Measurements from ENCODE around the gene ANLN. TPM values are rescaled to one million over a fixed set of nuclear protein-coding genes. Genes with fewer than 3 reads are reported as not detected.

The ANLN gene, protein sequence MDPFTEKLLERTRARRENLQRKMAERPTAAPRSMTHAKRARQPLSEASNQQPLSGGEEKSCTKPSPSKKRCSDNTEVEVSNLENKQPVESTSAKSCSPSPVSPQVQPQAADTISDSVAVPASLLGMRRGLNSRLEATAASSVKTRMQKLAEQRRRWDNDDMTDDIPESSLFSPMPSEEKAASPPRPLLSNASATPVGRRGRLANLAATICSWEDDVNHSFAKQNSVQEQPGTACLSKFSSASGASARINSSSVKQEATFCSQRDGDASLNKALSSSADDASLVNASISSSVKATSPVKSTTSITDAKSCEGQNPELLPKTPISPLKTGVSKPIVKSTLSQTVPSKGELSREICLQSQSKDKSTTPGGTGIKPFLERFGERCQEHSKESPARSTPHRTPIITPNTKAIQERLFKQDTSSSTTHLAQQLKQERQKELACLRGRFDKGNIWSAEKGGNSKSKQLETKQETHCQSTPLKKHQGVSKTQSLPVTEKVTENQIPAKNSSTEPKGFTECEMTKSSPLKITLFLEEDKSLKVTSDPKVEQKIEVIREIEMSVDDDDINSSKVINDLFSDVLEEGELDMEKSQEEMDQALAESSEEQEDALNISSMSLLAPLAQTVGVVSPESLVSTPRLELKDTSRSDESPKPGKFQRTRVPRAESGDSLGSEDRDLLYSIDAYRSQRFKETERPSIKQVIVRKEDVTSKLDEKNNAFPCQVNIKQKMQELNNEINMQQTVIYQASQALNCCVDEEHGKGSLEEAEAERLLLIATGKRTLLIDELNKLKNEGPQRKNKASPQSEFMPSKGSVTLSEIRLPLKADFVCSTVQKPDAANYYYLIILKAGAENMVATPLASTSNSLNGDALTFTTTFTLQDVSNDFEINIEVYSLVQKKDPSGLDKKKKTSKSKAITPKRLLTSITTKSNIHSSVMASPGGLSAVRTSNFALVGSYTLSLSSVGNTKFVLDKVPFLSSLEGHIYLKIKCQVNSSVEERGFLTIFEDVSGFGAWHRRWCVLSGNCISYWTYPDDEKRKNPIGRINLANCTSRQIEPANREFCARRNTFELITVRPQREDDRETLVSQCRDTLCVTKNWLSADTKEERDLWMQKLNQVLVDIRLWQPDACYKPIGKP
- total RNA-seq, result 1.2 TPM
- 0.17 TPM for polyA plus RNA-seq (ENCODE audit: insufficient read depth, low read depth, low replicate concordance)
- long read RNA-seq, donor 1, result 0 reads
- long read RNA-seq, donor 2, result 0 reads
- long read RNA-seq, donor 3, result 0 reads
- long read RNA-seq, donor 4, partial matches to known transcripts, result 0 of 1 reads
- long read RNA-seq, donor 4, other reads (novel, unspliced or antisense), result 0 of 1 reads
- long read RNA-seq, donor 5, result 0 reads
- long read RNA-seq, donor 6, full-length matches to known transcripts, result 1 of 9 reads
- long read RNA-seq, donor 6, partial matches to known transcripts, result 8 of 9 reads
- long read RNA-seq, donor 6, other reads (novel, unspliced or antisense), result 0 of 9 reads
- long read RNA-seq, donor 7, result 0 reads
- long read RNA-seq, donor 8, result 0 reads
- long read RNA-seq, donor 9, full-length matches to known transcripts, result 1 of 1 reads
- long read RNA-seq, donor 9, partial matches to known transcripts, result 0 of 1 reads
- long read RNA-seq, donor 9, other reads (novel, unspliced or antisense), result 0 of 1 reads
- long read RNA-seq, donor 10, partial matches to known transcripts, result 5 of 6 reads
- long read RNA-seq, donor 10, other reads (novel, unspliced or antisense), result 0 of 6 reads

DNA sequence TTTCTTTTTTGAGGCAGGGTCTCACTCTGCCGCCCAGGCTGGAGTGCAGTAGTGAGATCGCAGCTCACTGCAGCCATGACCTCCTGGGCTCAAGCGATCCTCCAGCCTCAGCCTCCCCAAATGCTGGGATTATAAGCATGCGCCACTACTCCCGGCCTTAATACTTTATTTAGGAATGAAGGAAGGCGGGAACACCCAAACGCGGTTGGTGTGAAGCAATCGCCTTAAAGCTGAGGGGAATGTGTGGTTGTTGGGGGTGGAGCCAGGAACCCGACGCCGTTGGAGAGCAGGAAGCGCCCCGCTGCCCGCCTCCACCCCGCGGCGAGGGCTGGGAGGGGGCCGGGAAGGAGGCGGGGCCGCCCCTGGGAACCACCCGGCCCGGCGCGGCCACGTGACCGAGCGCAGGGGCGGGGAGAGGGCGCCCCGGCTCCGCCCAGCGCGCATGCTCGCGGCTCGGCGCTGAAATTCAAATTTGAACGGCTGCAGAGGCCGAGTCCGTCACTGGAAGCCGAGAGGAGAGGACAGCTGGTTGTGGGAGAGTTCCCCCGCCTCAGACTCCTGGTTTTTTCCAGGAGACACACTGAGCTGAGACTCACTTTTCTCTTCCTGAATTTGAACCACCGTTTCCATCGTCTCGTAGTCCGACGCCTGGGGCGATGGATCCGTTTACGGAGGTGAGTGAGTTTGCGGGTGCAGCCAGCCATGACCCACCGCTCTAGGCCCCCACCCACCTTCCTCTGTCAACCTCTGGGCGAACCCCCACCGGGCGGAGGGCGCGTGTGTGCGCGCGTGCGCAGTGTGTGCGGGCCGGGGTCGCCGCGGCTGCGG lies at the start of gene ANLN:
Gene ANLN, plus strand, starts transcription at position 492 of the 828 bp plus-strand sequence. Its CDS starts 165 bp downstream, at position 657.
- TF ChIP-seq, protein P1, sequence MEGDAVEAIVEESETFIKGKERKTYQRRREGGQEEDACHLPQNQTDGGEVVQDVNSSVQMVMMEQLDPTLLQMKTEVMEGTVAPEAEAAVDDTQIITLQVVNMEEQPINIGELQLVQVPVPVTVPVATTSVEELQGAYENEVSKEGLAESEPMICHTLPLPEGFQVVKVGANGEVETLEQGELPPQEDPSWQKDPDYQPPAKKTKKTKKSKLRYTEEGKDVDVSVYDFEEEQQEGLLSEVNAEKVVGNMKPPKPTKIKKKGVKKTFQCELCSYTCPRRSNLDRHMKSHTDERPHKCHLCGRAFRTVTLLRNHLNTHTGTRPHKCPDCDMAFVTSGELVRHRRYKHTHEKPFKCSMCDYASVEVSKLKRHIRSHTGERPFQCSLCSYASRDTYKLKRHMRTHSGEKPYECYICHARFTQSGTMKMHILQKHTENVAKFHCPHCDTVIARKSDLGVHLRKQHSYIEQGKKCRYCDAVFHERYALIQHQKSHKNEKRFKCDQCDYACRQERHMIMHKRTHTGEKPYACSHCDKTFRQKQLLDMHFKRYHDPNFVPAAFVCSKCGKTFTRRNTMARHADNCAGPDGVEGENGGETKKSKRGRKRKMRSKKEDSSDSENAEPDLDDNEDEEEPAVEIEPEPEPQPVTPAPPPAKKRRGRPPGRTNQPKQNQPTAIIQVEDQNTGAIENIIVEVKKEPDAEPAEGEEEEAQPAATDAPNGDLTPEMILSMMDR (IDR thresholded peaks at IDR 0.05; ENCODE audit: borderline replicate concordance, extremely low read depth, insufficient read depth), result no peak
- Histone ChIP-seq H3K9ac (ENCODE audit: low read length in 3 of 3) (peak within 1 kb of the TSS; percentile 53 to 95 (median 71)), H3K4me3 (ENCODE audit: low read length in 3 of 3) (peak within 1 kb of the TSS; percentile 82 to 97 (median 94)), H3K9me3 (ENCODE audit: control insufficient read depth in 2 of 3, insufficient read depth in 1 of 3, low read length in 3 of 3) (no peaks in the 10 kb centered on the region), H3K27me3 (ENCODE audit: control insufficient read depth, insufficient read depth, low read length) (no peaks in the 10 kb centered on the region), H3K4me1 (ENCODE audit: control insufficient read depth in 2 of 3, insufficient read depth in 2 of 3, low read depth in 1 of 3, low read length in 3 of 3) (peaks cover 7 to 8% (median 8%) of the 10 kb centered on the region in 3 donors), H3K36me3 (ENCODE audit: control insufficient read depth in 2 of 3, insufficient read depth in 3 of 3, low read length in 3 of 3) (no peaks in the 10 kb centered on the region), H3K27ac (ENCODE audit: low read depth in 2 of 2, low read length in 2 of 2) (peak within 1 kb of the TSS; percentile 58 to 59)
- FAIRE-seq, result no peak
- DNase-seq, result peak; percentile 94 to 97 (median 96)
- intact Hi-C loops (cut with DNase I), result no loop called here

DNA sequence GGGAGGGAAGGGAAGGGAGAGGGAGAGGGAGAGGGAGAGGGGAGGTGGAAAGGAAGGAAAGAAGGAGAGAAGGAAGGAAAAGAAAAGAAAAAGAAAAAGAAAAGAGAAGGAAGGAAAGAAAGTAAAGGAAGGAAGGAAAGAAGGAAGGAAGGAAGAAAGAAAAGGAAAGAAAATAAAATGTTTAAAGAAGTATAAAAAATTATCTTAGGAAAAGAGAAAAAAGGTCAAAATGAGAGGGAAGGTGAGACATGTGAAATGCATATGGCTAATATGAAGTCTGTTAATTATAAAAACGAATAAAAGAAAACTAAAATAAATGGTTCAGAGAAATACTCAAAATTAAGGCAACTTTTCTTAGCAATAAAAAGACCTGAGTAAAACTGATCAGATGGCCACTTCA lies 46.1 kb upstream of the ANLN start:
- no peak overlapping the region for H3K4me3 ChIP-seq (ENCODE audit: low read length in 3 of 3)
- TF ChIP-seq, protein P1 (IDR thresholded peaks at IDR 0.05; ENCODE audit: borderline replicate concordance, extremely low read depth, insufficient read depth), result no peak
- intact Hi-C loops (cut with DNase I), result no loop called here
- H3K27me3 ChIP-seq (ENCODE audit: control insufficient read depth, insufficient read depth, low read length), result no peaks in the 10 kb centered on the region
- H3K36me3 ChIP-seq (ENCODE audit: control insufficient read depth in 2 of 3, insufficient read depth in 3 of 3, low read length in 3 of 3), result no peaks in the 10 kb centered on the region
- no peak for FAIRE-seq
- H3K4me1 ChIP-seq (ENCODE audit: control insufficient read depth in 2 of 3, insufficient read depth in 2 of 3, low read depth in 1 of 3, low read length in 3 of 3), result no peaks in the 10 kb centered on the region
- no peaks in the 10 kb centered on the region for H3K9me3 ChIP-seq (ENCODE audit: control insufficient read depth in 2 of 3, insufficient read depth in 1 of 3, low read length in 3 of 3)
- no peak overlapping the region for H3K9ac ChIP-seq (ENCODE audit: low read length in 3 of 3)
- H3K27ac ChIP-seq (ENCODE audit: low read depth in 2 of 2, low read length in 2 of 2), result no peak overlapping the region
- DNase-seq, result no peak

Measured in kidney (tissue), 22 donors.